ENCODE results near the gene RYR2. TPM values are rescaled to one million over a fixed set of nuclear protein-coding genes. Genes with fewer than 3 reads are reported as not detected.
A peak's percentile ranks its signal among the peaks of the same experiment; 100 is the strongest.

The RYR2 gene
- total RNA-seq, 1 experiment from 2014 or later = 3.4 TPM

- peak overlapping the region in 2 of 3 experiments; percentile 5 to 83; a peak in 2 of 7 replicates for H3K27ac Mint-ChIP-seq
- H4K8ac ChIP-seq (replicated peaks; ENCODE audit: insufficient read length, low read depth, low read length) = no peak overlapping the region
- no peaks in the 10 kb centered on the region for H3K4me1 ChIP-seq (ENCODE audit: insufficient read depth, low read length)
- no peak overlapping the region for H3K56ac ChIP-seq (ENCODE audit: insufficient read length, low read depth, low read length)
- H2BK5ac ChIP-seq (ENCODE audit: insufficient read length, low read length) = no peak overlapping the region
- no peak overlapping the region for H2AFZ ChIP-seq (ENCODE audit: low read length)
- H3K36me3 Mint-ChIP-seq (ENCODE audit: insufficient read depth in 1 of 3, low read depth in 3 of 3) = peaks cover 0 to 7% (median under 1%) of the 10 kb centered on the region in 3 experiments; a peak in 1 of 7 replicates
- H4K20me1 ChIP-seq (ENCODE audit: control insufficient read depth, insufficient read depth, insufficient read length) = no peaks in the 10 kb centered on the region
- H3K4me1 Mint-ChIP-seq = peaks cover 12 to 27% of the 10 kb centered on the region in 2 experiments
- no peaks in the 10 kb centered on the region for H3K79me2 ChIP-seq (ENCODE audit: insufficient read depth, low read length)
- no peak overlapping the region for H3K4ac ChIP-seq (ENCODE audit: low read depth, low read length)
- H2AK5ac ChIP-seq (ENCODE audit: insufficient read length, low read length) = no peak overlapping the region
- H3K27me3 Mint-ChIP-seq (ENCODE audit: low read depth) = no peaks in the 10 kb centered on the region
- no peak overlapping the region for H3K23ac ChIP-seq (ENCODE audit: insufficient read length, low read depth, low read length)
- H3K23me2 ChIP-seq (ENCODE audit: insufficient read length, low read depth, low read length, poor library complexity, severe bottlenecking) = no peaks in the 10 kb centered on the region
- no peaks in the 10 kb centered on the region for H3K27me3 ChIP-seq (ENCODE audit: insufficient read depth, low read length)
- H3K9me3 ChIP-seq (ENCODE audit: control insufficient read depth, low read depth, low read length) = no peaks in the 10 kb centered on the region
- no peak overlapping the region for H4K5ac ChIP-seq (ENCODE audit: insufficient read length, low read depth, low read length)
- no peak overlapping the region for H2BK12ac ChIP-seq (ENCODE audit: insufficient read length, low read depth, low read length)
- H3K4me2 ChIP-seq (ENCODE audit: insufficient read depth, insufficient read length, low read length) = no peak overlapping the region
- H3K79me1 ChIP-seq (ENCODE audit: insufficient read depth, low read depth, low read length, poor library complexity, severe bottlenecking) = no peaks in the 10 kb centered on the region
- no peak overlapping the region for H4K91ac ChIP-seq (ENCODE audit: insufficient read length, low read depth, low read length)
- H3T11ph ChIP-seq (ENCODE audit: low read length) = no peak overlapping the region
- no peak overlapping the region for H2BK120ac ChIP-seq (ENCODE audit: low read depth, low read length, poor library complexity, severe bottlenecking)
- WGBS (ENCODE audit: extremely low coverage, insufficient read length, low lambda C conversion rate) = no CpG with 5 or more reads among the region's 2 CpGs
- H2BK15ac ChIP-seq (ENCODE audit: low read depth, low read length) = no peak overlapping the region
- H3K4me3 Mint-ChIP-seq = no peak overlapping the region
- peaks cover 0 to 1% of the 10 kb centered on the region in 2 experiments; a peak in 1 of 5 replicates for H3K9me3 Mint-ChIP-seq
- H3K14ac ChIP-seq (ENCODE audit: insufficient read depth, low read length) = no peak overlapping the region
- peak overlapping the region; percentile 33 for H3K27ac ChIP-seq (ENCODE audit: insufficient read length, low read depth, low read length)
- no peak overlapping the region for H2BK20ac ChIP-seq (ENCODE audit: low read depth, low read length, poor library complexity, severe bottlenecking)
- DNase-seq = no peak
- no peak overlapping the region for H3K18ac ChIP-seq (ENCODE audit: insufficient read length, low read depth, low read length)
- H3K9ac ChIP-seq (ENCODE audit: extremely low read depth, insufficient read length, low read length) = no peak overlapping the region
- TF ChIP-seq CTCF (conservative IDR thresholded peaks at IDR 0.05) = no peak
These were observed 239.5 kb downstream of the RYR2 start for GRCh38 chr1:237281481-237281880.
